LHCN-M2 (cell line): ENCODE measurements around the gene WDFY3. TPM values are rescaled to one million over a fixed set of nuclear protein-coding genes. Genes with fewer than 3 reads are reported as not detected.
"Not testable (repeated sequence)": the region's sequence is repeated elsewhere in the genome, so short reads cannot be mapped to it uniquely, and the experiment has no call there.

Experiments
- DNase-seq: peaks from one replicate; pipeline ENCODE4 v3.0.0-alpha.2; 2012; ENCODE audit warnings: low read depth
- total RNA-seq: library from RNA; depleted of rRNA; stranded (reverse); fragments of >200 nt; gene quantifications from 2 replicates; pipeline ENCODE4 v1.2.3, GENCODE V29; 2014

Gene WDFY3
- total RNA-seq, 1 experiment from 2014 or later: 48.9 TPM

GRCh38 chr4:84862064-84862463, 104.4 kb downstream of the WDFY3 start:
- no peak for DNase-seq

- no peak for DNase-seq
Measured at GRCh38 chr4:84857296-84857695, 109.2 kb downstream of the WDFY3 start.

- DNase-seq: no peak
Measured at GRCh38 chr4:84856468-84857049, 109.9 kb downstream of the WDFY3 start.

GRCh38 chr4:84855774-84856173, 110.7 kb downstream of the WDFY3 start:
- peak; percentile 60 for DNase-seq

- peak; percentile 82 for DNase-seq
Measured at GRCh38 chr4:84852081-84852480, 114.4 kb downstream of the WDFY3 start.

- peak; percentile 63 for DNase-seq
Measured at GRCh38 chr4:84849051-84849640, 117.3 kb downstream of the WDFY3 start.

GRCh38 chr4:84848432-84848831, 118.1 kb downstream of the WDFY3 start:
- no peak for DNase-seq

GRCh38 chr4:84847978-84848377, 118.5 kb downstream of the WDFY3 start:
- peak; percentile 40 for DNase-seq

GRCh38 chr4:84846985-84847384, 119.5 kb downstream of the WDFY3 start:
- no peak for DNase-seq

GRCh38 chr4:84841435-84841834, 125.1 kb downstream of the WDFY3 start:
- DNase-seq: no peak

- DNase-seq: no peak
Measured at GRCh38 chr4:84837751-84838150, 128.7 kb downstream of the WDFY3 start.

- DNase-seq: not testable (repeated sequence)
Measured at GRCh38 chr4:84829633-84830032, 136.9 kb downstream of the WDFY3 start.

- no peak for DNase-seq
Measured at GRCh38 chr4:84826681-84827080, 139.8 kb downstream of the WDFY3 start.

GRCh38 chr4:84825701-84826341, 140.7 kb downstream of the WDFY3 start:
- no peak for DNase-seq

- DNase-seq: no peak
Measured at GRCh38 chr4:84821064-84821463, 145.4 kb downstream of the WDFY3 start.

- DNase-seq: peak; percentile 94
Measured at GRCh38 chr4:84814094-84814750, 152.3 kb downstream of the WDFY3 start.

GRCh38 chr4:84809946-84810345, 156.5 kb downstream of the WDFY3 start:
- no peak for DNase-seq

- DNase-seq: no peak
Measured at GRCh38 chr4:84808332-84808731, 158.2 kb downstream of the WDFY3 start.

- DNase-seq: not testable (repeated sequence)
Measured at GRCh38 chr4:84806541-84806940, 159.9 kb downstream of the WDFY3 start.

GRCh38 chr4:84804136-84804535, 162.4 kb downstream of the WDFY3 start:
- DNase-seq: peak; percentile 72

- peak; percentile 43 for DNase-seq
Measured at GRCh38 chr4:84803720-84804119, 162.8 kb downstream of the WDFY3 start.

GRCh38 chr4:84803116-84803515, 163.4 kb downstream of the WDFY3 start:
- no peak for DNase-seq

- no peak for DNase-seq
Measured at GRCh38 chr4:84800256-84800655, 166.2 kb downstream of the WDFY3 start.
